Vagina (tissue), 2 donors: ENCODE results near the gene PLAAT5. TPM values are rescaled to one million over a fixed set of nuclear protein-coding genes. Genes with fewer than 3 reads are reported as not detected.
A peak's percentile ranks its signal among the peaks of the same experiment; 100 is the strongest.

Experiments used
- DNase-seq, 2 donors: peaks; one replicate each; pipeline ENCODE4 v3.0.0-alpha.2; 2017; ENCODE audit errors: extremely low spot score in 2 of 2
- H3K27ac ChIP-seq: fragments of 200-600 bp; sonication (generic); one replicate; pipeline ENCODE4 v1.5.1; 2019
- H3K27me3 ChIP-seq: fragments of 200-600 bp; sonication (generic); one replicate; pipeline ENCODE4 v1.5.1; 2019
- H3K36me3 ChIP-seq, 2 donors: fragments of 200-600 bp; sonication (generic); one replicate each; pipeline ENCODE4 v1.5.1; 2017 to 2019
- H3K4me1 ChIP-seq: fragments of 200-600 bp; sonication (generic); one replicate; pipeline ENCODE4 v1.5.1; 2019
- H3K4me3 ChIP-seq, 2 donors: fragments of 200-600 bp; sonication (generic); 1 replicate in 1 of 2; 2 replicates in 1 of 2; pipeline ENCODE4 v1.5.1; 2016 to 2019
- H3K9me3 ChIP-seq: fragments of 200-600 bp; sonication (generic); one replicate; pipeline ENCODE4 v1.5.1; 2019
- POLR2A ChIP-seq, 2 donors: fragments of 450-650 bp; IDR thresholded peaks; one replicate each; pipeline ENCODE4 v1.6.1; 2017; ENCODE audit warnings: antibody characterized with exemption in 2 of 2, mild to moderate bottlenecking in 2 of 2, moderate library complexity in 2 of 2
- POLR2AphosphoS5 ChIP-seq, 2 donors: sonication (generic); formaldehyde crosslinking; IDR thresholded peaks; one replicate each; pipeline ENCODE4 v1.9.0; 2017; ENCODE audit warnings: antibody characterized with exemption in 2 of 2, mild to moderate bottlenecking in 2 of 2, low read depth in 1 of 2; ENCODE audit not compliant: insufficient read depth in 1 of 2
- intact Hi-C: fragments of 100-400 bp; cut with DNase I; formaldehyde crosslinking; loops from one replicate; pipeline ENCODE4 v1.15.1; 2023
- total RNA-seq: library from RNA; depleted of rRNA; stranded (reverse); fragments of >200 nt; gene quantifications from one replicate; pipeline ENCODE4 v1.2.3, GENCODE V29; 2016
- TF ChIP-seq, protein P1 (sequence below), 3 experiments: fragments of 450-650 bp in 2 of 3; fragments of 200-600 bp in 1 of 3; sonication (generic) in 1 of 3; IDR thresholded peaks; one replicate each; pipeline ENCODE4 v1.5.1; 2017 to 2019; ENCODE audit warnings: antibody characterized with exemption in 3 of 3, mild to moderate bottlenecking in 2 of 3, moderate library complexity in 2 of 3

The PLAAT5 gene
- total RNA-seq, 1 donor from 2014 or later, result 0.74 TPM

DNA sequence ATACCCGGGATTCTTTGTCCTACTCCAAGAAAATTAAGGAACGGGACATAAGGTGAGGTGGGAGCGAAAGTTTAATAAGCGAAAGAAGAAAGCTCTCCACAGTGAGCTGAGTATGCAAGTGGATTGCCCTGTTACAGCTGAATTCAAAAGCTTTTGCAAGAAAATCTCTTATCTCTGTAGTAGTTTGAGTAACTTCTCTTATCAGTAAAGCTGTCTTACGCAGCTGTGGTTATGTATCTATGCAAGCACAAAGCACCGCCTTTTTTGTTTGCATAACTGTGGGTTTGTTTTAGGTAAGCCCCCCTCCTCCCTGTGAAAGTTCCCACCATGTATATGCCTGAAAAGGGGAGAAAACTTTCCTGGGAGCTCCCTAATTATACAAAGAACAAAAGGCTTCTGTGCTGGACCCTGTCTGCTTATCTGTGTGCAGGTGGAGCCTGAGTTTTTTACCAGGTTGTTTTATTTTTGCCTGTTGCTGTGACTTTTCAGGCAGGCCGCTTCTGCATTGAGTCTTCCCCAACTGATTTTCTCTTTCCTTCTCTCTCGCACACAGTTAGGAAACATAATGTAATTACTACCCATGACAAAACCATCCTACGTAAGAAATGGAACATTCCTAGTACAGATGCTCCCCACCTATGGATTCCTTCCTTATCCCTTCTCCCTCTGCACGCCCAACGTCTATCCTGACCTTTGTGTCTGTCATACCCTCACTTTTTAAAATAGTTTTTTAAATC is 837 bp upstream of the PLAAT5 start:
- TF ChIP-seq POLR2AphosphoS5 (IDR thresholded peaks at IDR 0.05; ENCODE audit: insufficient read depth in 1 of 2, low read depth in 1 of 2), result no peak
- no peak for TF ChIP-seq POLR2A (IDR thresholded peaks at IDR 0.05)
- TF ChIP-seq, protein P1, sequence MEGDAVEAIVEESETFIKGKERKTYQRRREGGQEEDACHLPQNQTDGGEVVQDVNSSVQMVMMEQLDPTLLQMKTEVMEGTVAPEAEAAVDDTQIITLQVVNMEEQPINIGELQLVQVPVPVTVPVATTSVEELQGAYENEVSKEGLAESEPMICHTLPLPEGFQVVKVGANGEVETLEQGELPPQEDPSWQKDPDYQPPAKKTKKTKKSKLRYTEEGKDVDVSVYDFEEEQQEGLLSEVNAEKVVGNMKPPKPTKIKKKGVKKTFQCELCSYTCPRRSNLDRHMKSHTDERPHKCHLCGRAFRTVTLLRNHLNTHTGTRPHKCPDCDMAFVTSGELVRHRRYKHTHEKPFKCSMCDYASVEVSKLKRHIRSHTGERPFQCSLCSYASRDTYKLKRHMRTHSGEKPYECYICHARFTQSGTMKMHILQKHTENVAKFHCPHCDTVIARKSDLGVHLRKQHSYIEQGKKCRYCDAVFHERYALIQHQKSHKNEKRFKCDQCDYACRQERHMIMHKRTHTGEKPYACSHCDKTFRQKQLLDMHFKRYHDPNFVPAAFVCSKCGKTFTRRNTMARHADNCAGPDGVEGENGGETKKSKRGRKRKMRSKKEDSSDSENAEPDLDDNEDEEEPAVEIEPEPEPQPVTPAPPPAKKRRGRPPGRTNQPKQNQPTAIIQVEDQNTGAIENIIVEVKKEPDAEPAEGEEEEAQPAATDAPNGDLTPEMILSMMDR (IDR thresholded peaks at IDR 0.05), result no peak
- no peaks in the 10 kb centered on the region for H3K36me3 ChIP-seq
- H3K4me3 ChIP-seq, result peak overlapping the region; percentile 50 to 57
- H3K27ac ChIP-seq, result no peak overlapping the region
- intact Hi-C loops, result no loop called here
- peaks cover 22% of the 10 kb centered on the region for H3K4me1 ChIP-seq
- DNase-seq, result no peak
- H3K27me3 ChIP-seq, result no peaks in the 10 kb centered on the region
- H3K9me3 ChIP-seq, result no peaks in the 10 kb centered on the region

DNA sequence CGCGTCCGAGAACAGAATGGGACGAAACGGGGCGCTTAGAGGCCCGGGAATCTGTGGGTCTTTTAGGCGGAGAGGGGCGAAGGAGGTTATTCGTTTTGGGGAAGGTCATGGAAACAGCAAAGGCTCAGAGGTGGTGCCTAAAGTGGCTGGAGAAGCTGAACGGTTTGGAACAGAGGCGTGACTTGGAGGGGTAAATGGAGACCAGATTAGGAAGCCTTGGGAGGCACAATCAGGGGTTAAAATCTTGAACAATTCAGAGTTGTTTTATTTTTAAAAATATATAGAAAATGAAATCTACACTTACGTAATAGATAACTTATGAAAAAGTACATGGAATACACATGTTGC is 247 bp upstream of the PLAAT5 start:
- intact Hi-C loops, result no loop called here
- peaks cover 22% of the 10 kb centered on the region for H3K4me1 ChIP-seq

DNA sequence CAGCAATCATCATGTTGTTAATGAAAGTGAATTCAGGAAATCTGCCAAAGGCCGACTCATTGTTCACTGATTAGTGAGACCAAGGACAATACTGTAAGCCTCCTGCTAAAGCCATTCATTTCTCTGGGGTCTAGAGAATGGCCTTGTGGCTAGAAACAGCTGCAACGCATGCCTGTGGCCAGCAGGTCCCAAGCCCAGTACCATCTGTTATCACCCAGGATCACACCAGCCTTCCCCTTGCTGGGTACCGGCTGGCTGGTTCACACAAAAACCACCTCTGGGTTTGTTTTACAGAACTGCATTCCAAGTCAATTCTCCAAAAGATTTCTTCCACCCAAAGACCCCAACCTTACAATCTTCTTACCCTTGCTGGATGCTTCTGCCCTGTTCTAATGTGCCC is 1.1 kb downstream of the PLAAT5 start:
- Histone ChIP-seq H3K27ac (peak overlapping the region; percentile 57), H3K4me3 (no peak overlapping the region)
- intact Hi-C loops, result no loop called here

More for the DNA sequence above, 247 bp upstream of the PLAAT5 start:
- Histone ChIP-seq H3K27me3 (no peaks in the 10 kb centered on the region), H3K27ac (peak overlapping the region; percentile 57), H3K9me3 (no peaks in the 10 kb centered on the region), H3K36me3 (no peaks in the 10 kb centered on the region), H3K4me3 (peak overlapping the region; percentile 50 to 57)
- no peak for TF ChIP-seq POLR2A (IDR thresholded peaks at IDR 0.05)
- no peak for TF ChIP-seq POLR2AphosphoS5 (IDR thresholded peaks at IDR 0.05; ENCODE audit: insufficient read depth in 1 of 2, low read depth in 1 of 2)
- TF ChIP-seq, protein P1 (IDR thresholded peaks at IDR 0.05), result no peak
- DNase-seq, result no peak

DNA sequence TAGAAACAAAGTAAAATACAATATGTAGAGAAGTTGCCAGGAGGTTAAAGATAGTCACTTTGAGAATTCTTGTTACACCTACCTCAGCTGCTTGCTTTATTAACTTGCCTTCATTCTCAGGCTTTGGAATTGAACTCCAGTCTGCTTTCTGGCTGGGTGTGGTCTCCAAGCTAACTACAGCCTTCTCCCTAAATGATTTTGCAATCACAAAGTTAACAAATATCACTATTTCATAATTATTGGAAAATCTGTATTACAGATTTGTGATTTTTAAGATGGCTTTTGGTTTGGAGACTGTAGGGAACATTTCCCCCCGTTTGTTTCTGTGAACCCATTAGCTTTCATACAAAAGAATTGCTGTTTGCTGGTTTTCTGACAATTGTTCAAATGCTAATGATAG is 2.2 kb downstream of the PLAAT5 start:
- no peak for DNase-seq
- Histone ChIP-seq H3K36me3 (no peaks in the 10 kb centered on the region), H3K4me3 (no peak overlapping the region), H3K27ac (no peak overlapping the region), H3K4me1 (peaks cover 22% of the 10 kb centered on the region), H3K9me3 (no peaks in the 10 kb centered on the region), H3K27me3 (no peaks in the 10 kb centered on the region)
- intact Hi-C loops, result no loop called here
- TF ChIP-seq, protein P1 (IDR thresholded peaks at IDR 0.05), result no peak
- TF ChIP-seq POLR2A (IDR thresholded peaks at IDR 0.05) (no peak), POLR2AphosphoS5 (IDR thresholded peaks at IDR 0.05; ENCODE audit: insufficient read depth in 1 of 2, low read depth in 1 of 2) (no peak)

More for the DNA sequence above, 1.1 kb downstream of the PLAAT5 start:
- Histone ChIP-seq H3K9me3 (no peaks in the 10 kb centered on the region), H3K27me3 (no peaks in the 10 kb centered on the region), H3K4me1 (peaks cover 22% of the 10 kb centered on the region), H3K36me3 (no peaks in the 10 kb centered on the region)
- no peak for TF ChIP-seq POLR2A (IDR thresholded peaks at IDR 0.05)
- TF ChIP-seq, protein P1 (IDR thresholded peaks at IDR 0.05), result no peak
- TF ChIP-seq POLR2AphosphoS5 (IDR thresholded peaks at IDR 0.05; ENCODE audit: insufficient read depth in 1 of 2, low read depth in 1 of 2), result no peak
- DNase-seq, result no peak

DNA sequence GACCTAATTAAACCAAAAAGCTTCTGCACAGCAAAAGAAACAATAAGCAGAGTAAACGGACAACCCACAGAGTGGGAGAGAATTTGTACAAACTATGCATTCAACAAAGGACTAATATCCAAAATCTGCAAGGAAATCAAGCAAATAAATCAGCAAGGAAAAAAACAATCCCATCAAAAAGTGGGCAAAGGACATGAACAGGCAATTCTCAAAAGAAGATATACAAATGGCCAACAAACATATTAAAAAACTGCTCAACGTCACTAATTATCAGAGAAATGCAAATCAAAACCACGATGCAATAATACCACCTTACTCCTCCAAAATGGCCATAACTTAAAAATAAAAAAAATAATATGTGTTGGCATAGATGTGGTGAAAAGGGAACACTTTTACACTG is 5.2 kb downstream of the PLAAT5 start:
- TF ChIP-seq, protein P1 (IDR thresholded peaks at IDR 0.05), result no peak
- TF ChIP-seq POLR2A (IDR thresholded peaks at IDR 0.05), result no peak
- TF ChIP-seq POLR2AphosphoS5 (IDR thresholded peaks at IDR 0.05; ENCODE audit: insufficient read depth in 1 of 2, low read depth in 1 of 2), result no peak
- Histone ChIP-seq H3K27me3 (no peaks in the 10 kb centered on the region), H3K9me3 (no peaks in the 10 kb centered on the region), H3K36me3 (no peaks in the 10 kb centered on the region), H3K4me1 (peaks cover 11% of the 10 kb centered on the region), H3K27ac (no peak overlapping the region), H3K4me3 (no peak overlapping the region)
- DNase-seq, result no peak
- intact Hi-C loops, result no loop called here
